SU-DHL-6 (cell line): ENCODE results near the gene TADA2B.

Experiments
- CTCF ChIP-seq: fragments of 200-600 bp; sonication (generic); IDR thresholded peaks from one replicate; pipeline ENCODE4 v1.5.1; 2017; ENCODE audit warnings: antibody characterized with exemption, mild to moderate bottlenecking, low read length, moderate library complexity; ENCODE audit not compliant: insufficient read depth, poor library complexity, severe bottlenecking
- EZH2phosphoT487 ChIP-seq: fragments of 200-600 bp; sonication (generic), shearing (Covaris generic); conservative IDR thresholded peaks from 2 replicates; pipeline ENCODE4 v1.6.1; 2018; ENCODE audit warnings: mild to moderate bottlenecking, antibody characterized with exemption, low read length, moderate library complexity, mixed read lengths

GRCh38 chr4:7049739-7050138 is 6.6 kb downstream of the TADA2B start:
- TF ChIP-seq CTCF (no peak), EZH2phosphoT487 (no peak)
